Neural cell (in vitro differentiated cells): ENCODE measurements around the gene ATP1A4.

Experiments
- EZH2 ChIP-seq: fragments of 200-600, 300-800 bp; shearing (Covaris generic), sonication (generic); IDR thresholded peaks from 2 replicates; pipeline ENCODE4 v1.6.1; 2014; ENCODE audit warnings: antibody characterized with exemption, low read length, borderline replicate concordance, mild to moderate bottlenecking; ENCODE audit not compliant: insufficient read depth, poor library complexity, severe bottlenecking
- POLR2AphosphoS5 ChIP-seq: IDR thresholded peaks from 2 replicates; pipeline ENCODE4 v1.6.1; 2012
- RAD21 ChIP-seq: fragments of 450-650 bp; conservative IDR thresholded peaks from 2 replicates; pipeline ENCODE4 v1.6.1; 2014; ENCODE audit warnings: antibody characterized with exemption, mild to moderate bottlenecking, moderate library complexity
- TF ChIP-seq, protein P1 (sequence below): fragments of 450-650 bp; IDR thresholded peaks from 2 replicates; pipeline ENCODE4 v1.5.1; 2014; ENCODE audit warnings: antibody characterized with exemption, mild to moderate bottlenecking, moderate library complexity; ENCODE audit not compliant: poor library complexity, severe bottlenecking

DNA sequence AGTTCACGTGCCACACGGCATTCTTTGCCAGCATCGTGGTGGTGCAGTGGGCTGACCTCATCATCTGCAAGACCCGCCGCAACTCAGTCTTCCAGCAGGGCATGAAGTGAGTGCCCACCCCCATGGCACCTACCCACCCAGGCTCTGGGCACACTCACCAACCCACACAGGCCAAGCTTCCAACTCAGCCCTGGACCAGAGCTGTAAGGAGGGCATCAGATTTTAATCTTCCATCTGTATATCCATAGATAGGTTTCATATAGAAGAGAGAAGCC is 14.5 kb upstream of the ATP1A4 start:
- TF ChIP-seq, protein P1, sequence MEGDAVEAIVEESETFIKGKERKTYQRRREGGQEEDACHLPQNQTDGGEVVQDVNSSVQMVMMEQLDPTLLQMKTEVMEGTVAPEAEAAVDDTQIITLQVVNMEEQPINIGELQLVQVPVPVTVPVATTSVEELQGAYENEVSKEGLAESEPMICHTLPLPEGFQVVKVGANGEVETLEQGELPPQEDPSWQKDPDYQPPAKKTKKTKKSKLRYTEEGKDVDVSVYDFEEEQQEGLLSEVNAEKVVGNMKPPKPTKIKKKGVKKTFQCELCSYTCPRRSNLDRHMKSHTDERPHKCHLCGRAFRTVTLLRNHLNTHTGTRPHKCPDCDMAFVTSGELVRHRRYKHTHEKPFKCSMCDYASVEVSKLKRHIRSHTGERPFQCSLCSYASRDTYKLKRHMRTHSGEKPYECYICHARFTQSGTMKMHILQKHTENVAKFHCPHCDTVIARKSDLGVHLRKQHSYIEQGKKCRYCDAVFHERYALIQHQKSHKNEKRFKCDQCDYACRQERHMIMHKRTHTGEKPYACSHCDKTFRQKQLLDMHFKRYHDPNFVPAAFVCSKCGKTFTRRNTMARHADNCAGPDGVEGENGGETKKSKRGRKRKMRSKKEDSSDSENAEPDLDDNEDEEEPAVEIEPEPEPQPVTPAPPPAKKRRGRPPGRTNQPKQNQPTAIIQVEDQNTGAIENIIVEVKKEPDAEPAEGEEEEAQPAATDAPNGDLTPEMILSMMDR, result no peak
- TF ChIP-seq RAD21 (no peak), POLR2AphosphoS5 (no peak), EZH2 (no peak)
